Activated CD4-positive, alpha-beta T cell treated with anti-CD3 and anti-CD28 coated beads for 1 hour (primary cell): ENCODE results near the gene CNEP1R1.
A peak's percentile ranks its signal among the peaks of the same experiment; 100 is the strongest.
"Not testable (repeated sequence)": the region's sequence is repeated elsewhere in the genome, so short reads cannot be mapped to it uniquely, and the experiment has no call there.

Source experiments
- DNase-seq: peaks from one replicate; pipeline ENCODE4 v3.0.0-alpha.2; 2020

CNEP1R1 gene, protein sequence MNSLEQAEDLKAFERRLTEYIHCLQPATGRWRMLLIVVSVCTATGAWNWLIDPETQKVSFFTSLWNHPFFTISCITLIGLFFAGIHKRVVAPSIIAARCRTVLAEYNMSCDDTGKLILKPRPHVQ

DNA sequence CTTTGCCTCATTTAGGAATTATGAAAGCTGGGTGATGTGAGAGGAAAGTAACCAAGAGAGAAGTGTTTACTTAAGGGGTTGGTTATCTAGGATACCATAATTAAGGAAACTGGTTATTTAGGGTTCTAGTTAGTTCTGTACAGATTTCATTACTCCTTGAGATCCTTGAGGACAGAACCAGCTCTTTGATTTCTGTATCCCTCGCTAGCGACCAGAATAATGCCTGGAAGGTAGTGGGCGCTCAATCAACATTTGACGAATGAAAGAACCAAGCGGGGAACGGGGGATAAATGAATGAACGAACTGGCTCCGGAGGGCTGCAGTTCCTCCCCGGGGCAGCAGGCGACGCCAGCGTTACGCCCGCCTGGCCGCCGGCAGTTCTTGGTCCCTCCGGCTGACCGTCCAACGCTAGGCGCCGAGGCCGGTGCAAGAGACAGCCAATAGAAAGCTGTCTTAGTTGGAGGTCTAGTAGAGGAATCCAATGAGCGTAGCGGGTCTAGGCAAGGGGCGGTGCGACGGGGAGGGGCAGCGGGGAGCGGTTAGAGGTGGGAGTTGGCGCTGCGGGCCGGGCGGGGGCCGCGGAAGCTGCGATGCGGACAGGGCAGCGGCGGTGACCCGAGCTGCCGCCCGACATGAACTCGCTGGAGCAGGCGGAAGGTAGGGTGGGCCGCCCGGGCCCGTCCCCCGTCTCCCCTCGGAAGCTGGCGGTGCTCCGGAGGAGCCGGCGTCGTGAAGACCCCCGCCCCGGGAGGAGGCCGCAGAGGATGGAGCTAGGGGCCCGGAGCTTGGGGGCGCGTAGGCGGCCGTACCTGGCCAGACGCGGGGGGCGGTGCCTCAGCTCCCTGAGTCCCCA is at the start of gene CNEP1R1:
CNEP1R1 (plus strand) TSS at position 542 of the 853 bp plus-strand sequence; CDS start at position 633, 91 bp downstream.
- DNase-seq: peak; percentile 88

DNA sequence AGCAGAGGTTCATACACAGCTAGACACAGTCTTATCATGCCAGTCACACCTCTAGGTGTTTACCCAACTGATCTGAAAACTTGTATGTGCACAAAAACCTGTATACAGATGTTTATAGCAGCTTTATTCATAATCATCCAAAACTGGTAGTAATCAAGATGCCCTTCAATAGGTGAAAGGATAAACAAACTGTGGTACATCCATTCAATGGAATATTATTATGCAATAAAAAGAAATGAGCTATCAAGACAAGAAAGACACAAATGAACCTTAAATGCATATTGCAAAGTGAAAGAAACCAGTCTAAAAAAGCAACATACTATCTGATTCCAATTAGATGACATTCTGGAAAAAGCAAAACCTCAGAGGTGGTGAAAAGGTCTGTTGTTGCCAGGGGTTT is 47.6 kb upstream of the CNEP1R1 start:
- no peak for DNase-seq

DNA sequence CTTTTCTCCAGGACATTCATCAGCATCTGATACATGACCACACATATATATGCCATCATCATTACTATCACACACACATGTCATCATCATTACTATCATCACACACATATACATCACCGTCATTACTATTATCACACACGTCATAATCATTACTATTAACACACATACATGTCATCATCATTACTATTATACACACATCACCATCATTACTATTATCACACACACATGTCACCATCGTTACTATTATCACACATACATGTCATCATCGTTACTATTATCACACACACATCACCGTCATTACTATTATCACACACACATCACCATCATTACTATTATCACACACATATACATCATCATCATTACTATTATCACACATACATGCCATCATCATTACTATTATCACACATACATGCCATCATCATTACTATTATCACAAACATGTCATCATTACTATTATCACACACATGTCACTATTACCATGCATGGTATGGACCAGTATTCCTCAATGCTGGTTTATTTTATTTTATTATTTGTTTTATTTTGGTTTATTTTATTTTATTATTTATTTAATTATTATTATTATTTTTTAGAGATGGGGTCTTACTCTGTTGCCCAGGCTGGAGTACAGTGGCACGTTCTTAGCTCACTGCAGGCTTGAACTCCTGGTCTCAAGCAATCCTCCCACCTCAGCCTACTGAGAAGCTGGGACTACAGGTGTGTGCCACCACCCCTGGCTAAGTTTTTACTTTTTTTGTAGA is 46.3 kb upstream of the CNEP1R1 start:
- no peak for DNase-seq

DNA sequence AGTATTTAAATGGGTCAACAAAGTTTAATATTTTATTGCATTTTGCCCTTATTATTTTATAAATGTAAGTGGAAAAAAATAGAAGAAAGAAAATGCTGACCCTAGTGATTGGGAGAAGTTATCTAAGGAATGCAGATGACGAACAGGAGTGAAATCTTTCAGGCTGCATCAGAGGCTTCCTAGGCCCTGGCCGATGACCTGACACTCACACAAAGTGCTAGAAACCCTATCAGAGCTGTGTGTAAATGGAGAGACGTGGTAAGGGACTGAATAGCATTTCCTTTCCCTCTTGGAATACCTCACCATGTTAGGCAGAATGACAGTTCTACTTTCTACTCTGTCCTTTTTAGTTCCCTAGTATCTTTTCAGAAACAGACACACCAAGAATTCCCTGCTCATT is 44.9 kb upstream of the CNEP1R1 start:
- no peak for DNase-seq

DNA sequence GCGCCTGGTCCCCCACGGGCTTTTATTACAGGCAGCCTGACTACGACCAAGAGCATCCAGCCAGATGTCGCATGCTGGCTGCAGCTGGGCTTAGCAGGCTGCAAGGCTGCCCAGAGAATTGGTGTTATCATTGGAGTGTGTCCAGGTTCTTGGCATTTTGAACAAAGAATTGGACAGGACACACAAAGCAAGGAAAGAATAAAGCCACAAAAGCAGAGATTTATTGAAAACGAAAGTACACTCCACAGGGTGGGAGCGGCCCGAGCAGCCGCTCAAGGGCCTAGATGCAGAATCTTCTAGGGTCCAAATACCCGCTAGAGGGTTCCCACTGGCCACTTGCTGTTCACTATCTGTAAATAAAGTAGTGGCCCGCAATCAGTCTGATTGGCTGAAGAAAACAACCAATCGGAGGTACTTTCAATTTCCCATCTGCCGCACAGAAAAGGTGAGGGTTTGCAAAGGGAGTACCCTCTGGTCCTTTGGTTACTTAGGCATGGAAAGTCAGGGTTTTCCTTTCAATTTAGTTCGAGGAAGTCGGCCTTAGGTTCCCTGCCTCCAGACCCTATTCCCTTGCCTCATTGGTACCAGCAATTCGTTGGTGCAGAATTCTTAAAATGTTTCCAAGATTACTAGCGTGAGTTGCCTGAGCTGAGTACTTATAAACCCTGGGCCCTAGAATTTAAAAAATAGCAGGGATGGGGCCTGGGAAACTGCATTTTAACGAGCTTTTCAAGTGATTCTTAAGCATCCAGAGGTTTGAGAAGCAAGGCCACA is 38.5 kb upstream of the CNEP1R1 start:
- no peak for DNase-seq

DNA sequence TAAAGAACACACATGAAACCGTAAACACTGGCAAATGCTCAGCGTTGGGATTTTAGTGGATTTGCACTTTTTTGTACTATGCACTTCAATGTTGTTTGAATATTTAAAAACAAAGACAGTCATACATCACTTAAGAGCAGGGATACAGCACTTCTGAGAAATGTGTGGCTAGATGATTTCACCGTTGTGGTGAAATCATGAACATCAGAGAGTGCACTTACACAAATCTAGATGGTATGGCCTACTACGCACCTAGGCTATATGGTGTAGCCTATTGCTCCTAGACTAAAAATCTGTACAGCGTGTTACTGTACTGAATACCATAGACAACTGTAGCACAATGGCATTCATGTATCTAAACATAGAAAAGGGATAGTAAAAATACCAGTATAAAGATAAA is 37.6 kb upstream of the CNEP1R1 start:
- no peak for DNase-seq

DNA sequence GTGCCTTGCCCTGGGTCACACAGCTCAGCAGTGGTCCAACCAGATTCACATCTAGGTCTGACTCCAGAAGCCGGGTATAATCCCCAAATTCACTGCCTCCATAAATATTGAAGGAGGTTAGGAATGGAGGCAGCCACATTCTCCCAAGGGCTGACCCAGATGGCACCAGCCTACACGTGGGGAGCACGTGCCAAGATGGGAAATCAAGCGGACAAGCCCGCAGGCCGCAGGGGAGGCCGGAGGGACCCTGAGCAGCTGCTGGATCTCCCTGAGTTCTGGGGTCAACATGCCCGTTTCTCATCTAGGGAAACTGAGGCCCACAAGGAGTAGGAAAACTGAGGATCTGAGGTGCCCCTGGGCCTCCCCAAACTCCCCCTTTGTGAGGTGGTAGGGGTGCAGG is 32.2 kb upstream of the CNEP1R1 start:
- DNase-seq: no peak

DNA sequence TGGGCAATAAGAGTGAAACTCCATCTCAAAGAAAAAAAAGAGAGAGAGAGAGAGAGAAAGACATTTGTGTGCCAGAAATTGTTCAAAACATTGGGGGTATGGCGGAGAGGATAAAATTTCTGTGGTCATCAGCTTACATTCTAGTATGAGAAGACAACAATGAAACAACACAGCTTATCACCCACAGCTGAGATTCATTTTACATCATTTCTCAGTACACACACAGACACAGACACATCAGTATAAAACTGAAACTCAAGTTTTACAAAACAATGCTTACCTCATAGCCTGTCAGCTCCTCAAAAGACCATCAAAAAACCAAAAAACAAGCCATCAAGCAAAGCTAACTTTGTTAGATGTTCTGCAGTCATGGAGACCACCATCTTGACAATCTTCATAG is 31.4 kb upstream of the CNEP1R1 start:
- no peak for DNase-seq

DNA sequence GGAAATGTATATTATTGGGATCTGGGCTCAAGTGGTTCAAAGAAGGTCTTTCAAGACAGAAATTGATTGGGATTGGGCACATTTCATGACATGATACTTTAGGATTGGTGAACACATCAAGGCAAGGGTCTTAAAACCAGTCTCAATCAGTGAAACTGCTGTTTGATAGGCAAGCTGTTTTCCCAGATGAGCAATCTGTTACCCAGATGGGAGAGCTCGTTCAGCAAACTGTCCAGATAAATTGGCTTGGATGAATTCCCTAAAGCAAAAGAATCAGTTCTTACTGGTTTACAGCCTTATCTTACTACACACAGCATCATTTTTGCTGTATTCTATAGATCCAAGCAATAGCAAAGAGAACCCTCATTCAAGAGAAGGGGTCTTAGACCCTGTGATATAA is 31.0 kb upstream of the CNEP1R1 start:
- no peak for DNase-seq

DNA sequence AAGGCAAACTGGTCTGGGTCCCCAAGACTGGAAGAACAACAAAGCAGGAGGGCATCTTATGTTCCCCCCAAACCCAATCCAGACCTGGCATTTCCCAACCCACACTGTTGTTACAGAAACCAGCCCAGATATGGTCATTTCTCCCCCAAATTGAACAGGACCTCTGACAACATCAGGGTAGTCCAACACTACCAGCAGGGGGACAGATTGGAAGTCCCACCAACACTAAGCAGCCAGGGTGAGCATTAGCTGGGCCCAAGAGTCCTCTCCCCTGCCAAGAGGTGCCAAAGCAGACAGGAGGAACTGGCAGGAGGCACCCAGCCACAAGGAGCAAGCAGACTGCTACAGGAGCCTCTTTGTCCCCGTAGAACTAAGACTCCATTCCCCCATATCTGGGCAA is 29.3 kb upstream of the CNEP1R1 start:
- DNase-seq: no peak

DNA sequence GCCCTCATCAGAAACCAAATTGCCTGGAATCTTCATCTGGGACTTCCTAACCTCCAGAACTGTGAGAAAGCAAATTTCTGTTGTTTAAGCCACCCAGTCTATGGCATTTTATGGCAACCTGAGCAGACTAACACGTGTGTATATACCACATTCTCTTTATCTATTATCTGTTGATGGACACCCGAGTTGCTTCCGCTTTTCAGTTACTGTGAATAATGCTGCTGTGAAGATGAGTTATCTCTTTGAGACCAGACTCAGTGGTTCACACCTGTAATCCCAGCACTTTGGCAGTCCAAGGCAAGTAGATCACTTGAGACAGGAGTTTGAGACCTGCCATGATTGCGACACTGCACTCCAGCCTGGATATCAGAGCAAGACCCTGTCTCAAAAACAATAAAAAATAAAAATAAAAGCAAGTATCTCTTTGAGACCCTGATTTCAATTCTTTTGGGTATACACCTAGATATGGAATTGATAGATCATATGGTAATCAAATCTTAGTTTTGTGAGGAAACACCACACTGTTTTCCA is 27.2 kb upstream of the CNEP1R1 start:
- no peak for DNase-seq

DNA sequence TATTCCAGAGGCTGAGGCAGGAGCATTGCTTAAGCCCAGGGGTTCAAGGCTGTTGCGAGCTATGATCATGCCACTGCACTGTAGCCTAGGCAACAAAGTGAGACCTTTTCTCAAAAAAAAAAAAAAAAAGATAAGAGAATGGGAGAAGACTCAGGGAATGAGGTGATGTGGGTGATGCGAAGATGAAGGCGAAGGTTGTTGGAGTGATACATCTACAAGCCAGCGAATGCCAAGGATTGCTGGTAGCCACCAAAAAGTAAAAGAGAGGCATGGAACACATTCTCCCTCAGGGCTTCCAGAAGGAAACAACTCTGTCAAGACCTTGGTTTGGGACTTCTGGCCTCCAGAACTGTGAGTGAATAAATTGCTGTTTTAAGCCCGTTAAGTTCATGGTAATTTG is 26.0 kb upstream of the CNEP1R1 start:
- DNase-seq: no peak

DNA sequence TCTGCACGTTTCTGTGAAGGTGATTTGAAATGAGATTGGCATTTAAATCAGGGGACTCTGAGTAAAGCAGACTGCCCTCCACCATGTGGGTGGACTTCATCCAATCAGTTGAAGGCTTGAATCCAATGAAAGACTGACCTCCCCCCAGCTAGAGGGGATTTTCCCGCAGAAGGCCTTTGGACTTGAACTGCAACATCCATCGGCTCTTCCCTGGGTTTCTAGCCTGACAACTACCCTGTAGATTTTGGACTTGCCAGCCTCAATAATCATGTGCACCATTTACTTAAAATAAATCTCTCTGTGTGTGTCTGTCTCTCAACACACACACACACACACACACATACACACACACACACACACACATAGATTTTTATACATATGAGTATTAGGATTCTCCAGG is 23.9 kb upstream of the CNEP1R1 start:
- no peak for DNase-seq

DNA sequence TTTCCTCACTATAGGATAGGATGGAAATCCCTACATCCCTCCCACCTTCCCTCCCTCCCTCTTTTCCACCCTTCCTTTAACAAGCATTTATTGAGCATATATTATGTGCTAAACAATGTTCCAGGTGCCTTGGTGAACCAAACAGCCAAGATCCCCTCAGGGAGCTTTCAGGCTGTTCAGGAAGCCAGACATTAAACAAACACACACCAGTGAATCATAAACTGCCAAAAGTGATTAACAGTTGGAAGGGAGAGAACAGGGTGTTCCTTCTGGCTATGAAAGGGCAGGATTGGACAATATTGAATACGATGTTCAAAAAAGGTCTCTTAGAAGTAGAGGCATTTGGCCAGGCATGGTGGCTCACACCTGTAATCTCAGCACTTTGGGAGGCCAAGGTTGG is 22.8 kb upstream of the CNEP1R1 start:
- DNase-seq: no peak

DNA sequence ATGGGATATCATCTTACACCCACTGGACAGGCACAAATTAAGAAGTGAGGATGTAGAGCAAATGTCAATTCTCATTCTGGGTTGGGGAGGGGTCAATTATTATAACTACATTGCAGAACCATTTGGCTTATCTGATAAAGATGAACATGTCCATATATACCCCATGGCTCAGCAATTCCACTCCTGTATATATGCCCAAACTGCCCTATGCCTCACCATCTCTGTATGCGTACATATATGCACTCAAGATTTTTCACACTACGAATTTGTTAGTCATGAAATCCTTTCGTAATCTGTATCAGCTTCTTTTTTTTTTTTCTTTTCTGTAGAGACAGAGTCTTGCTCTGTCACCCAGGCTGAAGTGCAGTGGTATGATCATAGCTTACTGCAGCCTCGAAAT is 20.8 kb upstream of the CNEP1R1 start:
- DNase-seq: no peak

DNA sequence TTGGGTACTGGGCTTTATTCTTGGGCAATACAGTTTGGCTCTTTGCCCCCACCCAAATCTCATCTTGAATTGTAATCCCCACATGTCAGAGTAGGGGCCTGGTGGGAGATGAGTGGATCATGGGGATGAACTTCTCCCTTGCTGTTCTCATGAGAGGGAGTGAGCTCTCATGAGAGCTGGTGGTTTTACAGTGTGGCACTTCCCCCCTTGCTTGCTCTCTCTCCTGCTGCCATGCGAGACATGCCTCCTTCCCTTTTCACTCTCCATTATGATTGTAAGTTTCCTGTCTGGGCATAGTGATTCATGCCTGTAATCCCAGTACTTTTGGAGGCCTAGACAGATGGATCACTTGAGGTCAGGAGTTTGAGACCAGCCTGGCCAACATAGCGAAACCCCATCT is 18.1 kb upstream of the CNEP1R1 start:
- DNase-seq: no peak

DNA sequence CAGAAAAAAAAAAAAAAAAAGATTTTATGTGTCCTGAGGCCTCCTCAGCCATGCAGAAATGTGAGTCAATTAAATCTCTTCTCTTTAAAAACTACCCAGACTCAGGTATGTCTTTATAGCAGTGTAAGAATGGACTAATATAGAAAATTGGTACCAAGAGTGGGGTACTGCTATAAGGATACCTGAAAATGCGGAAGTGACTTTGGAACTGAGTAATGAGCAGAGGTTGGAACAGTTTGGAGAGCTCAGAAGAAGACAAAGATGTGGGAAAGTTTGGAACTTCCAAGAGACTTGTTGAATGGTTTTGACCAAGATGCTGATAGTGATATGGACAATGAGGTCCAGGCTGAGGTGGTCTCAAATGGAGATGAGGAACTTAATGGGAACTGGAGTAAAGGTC is 17.3 kb upstream of the CNEP1R1 start:
- DNase-seq: no peak

DNA sequence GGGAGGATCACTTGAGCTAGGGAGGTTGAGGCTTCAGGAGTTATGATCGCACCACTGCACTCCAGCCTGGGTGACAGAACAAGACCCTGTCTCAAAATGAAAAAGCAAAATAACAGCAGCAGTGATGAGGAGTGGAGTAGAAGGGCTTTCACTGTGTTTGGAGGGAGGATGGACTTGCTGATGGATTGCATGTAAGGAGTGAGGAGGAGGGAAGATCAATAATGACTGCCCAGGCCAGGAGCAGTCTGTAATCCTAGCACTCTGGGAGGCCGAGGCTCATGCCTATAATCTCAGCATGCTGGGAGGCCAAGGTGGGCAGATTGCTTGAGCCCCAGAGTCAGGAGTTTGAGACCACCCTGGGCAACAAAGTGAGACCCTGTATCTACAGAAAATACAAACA is 14.8 kb upstream of the CNEP1R1 start:
- DNase-seq: no peak

DNA sequence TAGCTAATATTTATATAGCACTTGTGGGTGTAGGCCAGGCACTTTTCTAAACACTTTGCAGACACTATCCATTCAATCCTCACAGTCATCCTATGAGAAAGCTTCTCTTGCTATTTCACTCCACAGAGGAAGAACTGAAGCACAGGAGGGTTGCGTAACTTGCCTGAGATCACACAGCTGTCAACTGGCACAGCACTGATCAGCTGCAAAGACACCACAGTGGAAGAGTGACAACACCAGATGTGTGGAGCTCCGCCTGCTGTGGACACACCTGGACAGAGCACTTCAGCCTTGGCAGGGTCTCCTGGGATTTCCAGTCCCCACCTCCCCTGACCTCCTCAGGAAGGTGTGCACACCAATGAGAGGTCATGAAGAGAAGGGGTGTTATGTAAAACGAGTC is 13.3 kb upstream of the CNEP1R1 start:
- no peak for DNase-seq

DNA sequence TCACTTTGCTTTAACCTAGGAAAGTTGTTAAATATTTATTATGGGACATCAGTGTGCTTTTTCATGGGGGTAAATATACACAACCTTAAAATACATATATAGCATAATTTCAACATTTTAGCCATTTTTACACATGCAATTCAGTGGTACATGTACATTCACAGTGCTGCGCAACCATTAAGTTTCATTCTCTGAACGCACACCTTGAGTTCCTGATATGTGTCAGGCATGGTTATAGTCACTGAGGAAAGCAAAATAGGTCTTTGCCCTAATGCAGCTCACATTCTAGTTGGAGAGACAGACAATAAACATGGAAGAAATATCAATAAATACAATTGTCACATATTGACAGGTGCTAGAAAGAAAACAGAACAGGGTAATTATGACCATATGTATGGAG is 12.8 kb upstream of the CNEP1R1 start:
- no peak for DNase-seq

DNA sequence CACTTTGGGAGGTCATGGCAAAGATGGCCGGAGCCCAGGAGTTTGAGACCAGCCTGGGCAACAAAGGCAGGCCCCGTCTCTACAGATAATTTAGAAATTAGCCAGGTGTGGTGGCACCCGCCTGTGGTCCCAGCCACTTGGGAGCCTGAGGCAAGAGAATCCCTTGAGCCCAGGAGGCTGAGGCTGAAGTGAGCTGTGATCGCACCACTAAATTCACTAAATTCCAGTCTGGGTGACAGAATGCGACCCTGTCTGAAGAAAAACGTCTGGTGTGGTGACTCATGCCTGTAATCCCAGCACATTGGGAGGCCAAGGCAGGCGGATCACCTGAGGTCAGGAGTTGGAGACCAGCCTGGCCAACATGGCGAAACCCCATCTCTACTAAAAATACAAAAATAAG is 10.8 kb upstream of the CNEP1R1 start:
- DNase-seq: not testable (repeated sequence)

DNA sequence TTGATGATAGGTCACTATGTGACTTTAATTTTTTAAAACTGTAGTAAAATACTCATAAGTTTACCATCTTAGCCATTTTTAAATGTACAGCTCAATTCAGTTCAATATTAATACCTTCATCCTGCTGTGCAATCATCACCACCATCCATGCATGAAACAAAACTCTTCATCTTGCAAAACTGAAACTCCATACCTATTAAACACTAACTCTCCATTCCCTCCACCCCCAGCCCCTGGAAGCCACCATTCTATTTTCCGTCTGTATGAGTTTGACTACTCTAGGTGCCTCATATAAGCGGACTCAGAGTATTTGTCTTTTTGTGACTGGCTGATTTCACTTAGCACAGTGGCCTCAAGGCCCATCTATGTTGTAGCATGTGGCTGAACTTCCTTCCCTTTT is 9.4 kb upstream of the CNEP1R1 start:
- no peak for DNase-seq

DNA sequence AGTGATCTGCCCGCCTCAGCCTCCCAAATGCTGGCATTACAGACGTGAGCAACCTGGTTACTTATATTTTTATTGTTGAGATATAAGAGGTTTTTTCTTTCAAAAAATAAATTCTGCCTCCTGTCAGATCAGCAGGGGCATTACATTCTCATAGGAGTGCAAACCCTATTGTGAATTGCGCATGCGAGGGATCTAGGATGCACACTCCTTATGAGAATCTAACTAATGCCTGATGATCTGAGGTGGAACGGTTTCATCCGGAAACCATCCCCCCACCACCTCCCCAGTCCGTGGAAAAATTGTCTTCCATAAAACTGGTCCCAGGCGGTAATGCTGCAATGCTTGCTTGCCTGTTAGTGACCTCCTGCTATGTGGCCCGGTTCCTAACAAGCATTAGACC is 7.5 kb upstream of the CNEP1R1 start:
- DNase-seq: no peak
